T1000 (cell line): ENCODE results near the gene C9orf72.
"Not testable (repeated sequence)": the region's sequence is repeated elsewhere in the genome, so short reads cannot be mapped to it uniquely, and the experiment has no call there.

Source experiments
- DNase-seq: peaks from one replicate; lab custom pipeline; 2025; ENCODE audit warnings: mixed read lengths; lab: John Stamatoyannopoulos, UW

Gene C9orf72

GRCh38 chr9:27572918-27573633 lies at the start of gene C9orf72:
Gene C9orf72 (minus strand): TSS chr9:27573481. CDS start chr9:27567120, 6,361 bp downstream.
- DNase-seq, result peak; percentile 67

- DNase-seq, result no peak
These were observed 49.5 kb upstream of the C9orf72 start for GRCh38 chr9:27622693-27623340.

DNA sequence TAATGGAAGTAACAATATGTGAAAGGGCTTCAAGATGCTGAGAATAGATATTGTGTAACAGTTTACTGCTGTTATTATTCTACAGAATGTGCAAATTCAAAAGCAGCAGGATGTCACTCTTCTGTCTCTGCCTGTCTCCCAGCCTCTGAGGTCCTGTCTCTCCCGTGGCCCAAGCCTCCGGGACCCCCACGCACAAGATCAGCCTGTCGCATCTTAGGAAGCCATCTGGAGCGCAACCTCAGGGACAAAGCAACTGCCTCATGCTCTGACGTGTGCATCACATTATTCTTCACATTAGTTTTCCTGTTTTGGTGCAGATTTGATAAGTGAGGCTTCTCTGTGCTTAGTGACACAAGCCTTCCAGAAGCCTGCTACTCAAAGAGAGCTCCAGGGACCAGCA lies 46.5 kb upstream of the C9orf72 start:
- no peak for DNase-seq

- no peak for DNase-seq
These were observed 44.8 kb upstream of the C9orf72 start for GRCh38 chr9:27618066-27618465.

DNA sequence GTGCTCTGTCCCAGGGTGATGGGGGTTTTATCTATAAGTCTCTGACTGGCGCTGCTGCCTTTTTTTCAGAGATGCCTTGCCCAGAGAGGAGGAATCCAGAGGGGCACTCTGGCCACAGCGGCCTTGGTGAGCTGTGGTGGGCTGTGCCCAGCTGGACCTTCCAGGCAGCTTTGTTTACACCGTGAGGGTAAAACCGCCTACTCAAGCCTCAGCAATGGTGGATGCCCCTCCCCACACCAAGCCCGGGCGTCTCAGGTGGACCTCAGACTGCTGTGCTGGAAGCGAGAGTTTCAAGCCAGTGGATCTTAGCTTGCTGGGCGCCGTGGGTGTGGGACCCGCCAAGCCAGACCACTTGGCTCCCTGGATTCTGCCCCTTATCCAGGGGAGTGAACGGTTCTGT lies 41.3 kb upstream of the C9orf72 start:
- no peak for DNase-seq

DNA sequence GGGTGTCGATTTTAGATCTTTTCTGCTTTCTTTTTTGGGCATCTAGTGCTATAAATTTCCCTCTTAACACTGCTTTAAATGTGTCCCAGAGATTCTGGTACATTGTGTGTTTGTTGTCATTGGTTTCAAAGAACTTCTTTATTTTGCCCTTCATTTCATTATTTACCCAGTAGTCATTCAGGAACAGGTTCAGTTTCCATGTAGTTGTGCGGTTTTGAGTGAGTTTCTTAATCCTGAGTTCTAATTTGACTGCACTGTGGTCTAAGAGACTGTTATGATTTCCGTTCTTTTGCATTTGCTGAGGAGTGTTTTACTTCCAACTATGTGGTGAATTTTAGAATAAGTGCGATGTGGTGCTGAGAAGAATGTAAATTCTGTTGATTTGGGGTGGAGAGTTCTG lies 38.8 kb upstream of the C9orf72 start:
- DNase-seq, result not testable (repeated sequence)

DNA sequence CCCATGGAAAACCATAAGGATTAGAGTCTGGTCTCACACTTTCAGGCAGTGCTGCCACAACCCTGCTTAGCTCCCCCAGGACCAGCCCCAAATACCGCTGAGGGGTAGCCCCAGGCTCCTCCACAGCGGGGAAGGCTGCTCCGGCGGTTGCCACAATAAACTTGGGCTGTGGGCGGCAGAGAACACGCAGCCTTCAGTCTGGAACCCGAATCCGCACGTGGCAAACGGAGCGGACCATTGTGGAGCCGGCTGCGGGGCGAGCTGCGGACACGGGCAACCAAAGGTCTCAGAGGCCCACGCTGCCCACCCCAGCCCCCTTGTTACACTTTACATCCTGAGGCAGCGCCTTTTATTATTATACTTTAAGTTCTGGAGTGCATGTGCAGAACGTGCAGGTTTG lies 37.3 kb upstream of the C9orf72 start:
- no peak for DNase-seq

- DNase-seq, result no peak
These were observed 29.7 kb upstream of the C9orf72 start for GRCh38 chr9:27602954-27603353.

- DNase-seq, result no peak
These were observed 29.0 kb upstream of the C9orf72 start for GRCh38 chr9:27602142-27602861.

GRCh38 chr9:27601396-27601795 lies 28.1 kb upstream of the C9orf72 start:
- no peak for DNase-seq

DNA sequence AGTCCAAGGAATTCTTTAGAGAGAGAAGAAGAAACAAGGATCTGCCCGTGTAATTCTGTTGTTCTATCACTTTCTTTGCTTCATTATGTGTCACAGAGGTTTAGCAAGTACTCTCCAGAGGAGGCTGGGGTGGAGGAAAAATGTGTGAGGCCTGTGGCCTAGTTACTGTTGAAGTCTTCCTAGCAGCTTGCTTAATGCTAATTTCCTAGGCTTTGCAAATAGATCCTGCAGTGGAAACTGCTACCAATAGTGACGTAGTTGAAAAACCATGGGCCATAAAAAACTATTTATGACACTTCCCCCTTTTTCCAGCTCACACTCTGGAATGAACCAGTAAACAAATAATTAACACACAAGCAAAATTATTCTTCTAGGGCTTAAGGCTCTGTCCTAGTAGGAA lies 27.0 kb upstream of the C9orf72 start:
- DNase-seq, result no peak

GRCh38 chr9:27599870-27600238 lies 26.6 kb upstream of the C9orf72 start:
- no peak for DNase-seq

- DNase-seq, result no peak
These were observed 26.0 kb upstream of the C9orf72 start for GRCh38 chr9:27599102-27599869.

GRCh38 chr9:27595733-27596132 lies 22.5 kb upstream of the C9orf72 start:
- no peak for DNase-seq

DNA sequence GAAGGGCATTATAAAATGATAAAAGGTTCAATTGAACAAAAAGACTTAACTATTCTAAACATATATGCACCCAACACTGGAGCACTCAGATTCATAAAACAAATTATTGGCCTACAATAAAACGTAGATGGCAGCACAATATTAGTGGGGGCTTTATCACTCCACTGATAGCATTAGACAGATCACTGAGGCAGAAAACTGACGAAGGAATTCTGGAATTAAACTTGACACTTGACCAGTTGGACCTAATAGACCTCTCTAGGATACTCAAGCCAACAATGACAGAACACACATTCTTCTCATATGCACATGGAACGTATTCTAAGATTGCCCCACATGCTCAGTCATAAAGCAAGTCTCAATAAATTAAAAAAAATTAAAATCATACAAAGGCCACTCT lies 18.4 kb upstream of the C9orf72 start:
- DNase-seq, result no peak

DNA sequence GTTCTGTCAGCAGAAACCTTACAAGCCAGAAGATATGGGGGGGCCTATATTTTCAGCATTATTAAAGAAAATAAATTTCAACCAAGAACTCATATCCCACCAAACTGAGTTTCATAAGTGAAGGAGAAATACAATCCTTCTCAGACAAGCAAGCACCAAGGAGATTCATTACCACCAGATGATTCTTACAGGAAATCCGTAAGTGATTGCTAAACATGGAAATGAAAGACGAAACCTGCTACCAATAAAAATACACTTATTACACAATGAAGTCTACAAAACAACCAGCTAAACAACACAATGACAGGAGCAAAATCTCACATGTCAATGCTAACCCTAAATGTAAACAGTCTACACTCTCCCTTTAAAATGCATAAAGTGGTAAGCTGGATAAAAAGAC lies 17.8 kb upstream of the C9orf72 start:
- no peak for DNase-seq

GRCh38 chr9:27590651-27591050 lies 17.4 kb upstream of the C9orf72 start:
- no peak for DNase-seq

DNA sequence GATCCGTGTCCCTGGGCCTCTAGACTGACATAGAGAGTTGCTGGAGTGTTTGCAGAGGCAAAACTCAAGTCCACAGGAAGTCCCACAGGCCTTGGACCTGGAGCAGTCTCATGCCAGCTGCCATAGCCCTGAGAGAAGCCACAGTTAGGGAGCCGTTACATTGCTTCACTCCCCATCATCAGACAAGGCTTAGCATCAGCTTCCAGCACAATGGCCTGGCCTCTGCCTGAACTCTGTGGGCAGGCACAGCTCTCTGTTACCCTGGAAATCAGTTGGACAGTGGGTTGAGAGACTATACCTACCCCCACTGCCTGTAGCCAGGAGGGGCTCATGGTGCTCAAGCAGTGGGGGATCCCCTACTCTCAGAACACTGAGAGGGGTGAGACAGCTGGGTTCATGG lies 16.2 kb upstream of the C9orf72 start:
- no peak for DNase-seq

GRCh38 chr9:27586304-27586703 lies 13.0 kb upstream of the C9orf72 start:
- DNase-seq, result no peak

DNA sequence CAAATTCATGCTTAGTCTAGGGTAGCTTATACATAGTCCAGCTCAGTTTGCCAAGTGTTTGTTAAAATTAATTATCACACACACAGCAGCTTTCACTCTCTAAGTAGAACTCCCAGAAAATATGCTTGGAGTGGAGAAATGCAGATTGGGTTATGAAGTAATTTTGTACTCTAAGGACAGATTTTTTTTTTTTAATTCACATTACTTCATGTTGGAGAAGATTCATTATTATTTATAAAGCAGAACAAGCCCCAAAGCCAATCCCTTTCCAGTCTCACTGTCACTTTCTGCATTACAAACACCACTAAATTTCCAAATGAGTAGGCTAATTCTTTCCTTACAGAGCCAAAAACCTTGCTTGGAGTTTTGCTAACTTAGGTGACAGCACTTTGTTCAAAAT lies 11.7 kb upstream of the C9orf72 start:
- no peak for DNase-seq

DNA sequence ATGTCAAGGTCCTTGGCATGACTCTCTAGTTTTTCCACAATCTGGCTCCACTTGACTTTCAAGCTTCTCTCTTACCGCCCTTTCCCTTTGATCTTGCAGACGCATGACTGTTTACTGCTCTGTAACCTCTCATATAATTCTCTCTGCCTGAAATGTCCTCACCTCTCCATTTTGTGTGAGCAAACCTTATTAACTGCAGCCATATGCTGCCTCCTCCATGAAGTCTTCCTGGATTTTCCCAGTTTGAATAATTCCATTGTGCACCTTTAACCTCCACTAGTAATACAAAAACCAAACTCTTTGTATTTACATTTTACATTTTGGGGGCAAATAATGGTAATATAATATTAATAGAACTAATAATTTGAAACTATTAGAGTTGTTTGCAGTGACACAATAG lies 9.5 kb upstream of the C9orf72 start:
- DNase-seq, result no peak

DNA sequence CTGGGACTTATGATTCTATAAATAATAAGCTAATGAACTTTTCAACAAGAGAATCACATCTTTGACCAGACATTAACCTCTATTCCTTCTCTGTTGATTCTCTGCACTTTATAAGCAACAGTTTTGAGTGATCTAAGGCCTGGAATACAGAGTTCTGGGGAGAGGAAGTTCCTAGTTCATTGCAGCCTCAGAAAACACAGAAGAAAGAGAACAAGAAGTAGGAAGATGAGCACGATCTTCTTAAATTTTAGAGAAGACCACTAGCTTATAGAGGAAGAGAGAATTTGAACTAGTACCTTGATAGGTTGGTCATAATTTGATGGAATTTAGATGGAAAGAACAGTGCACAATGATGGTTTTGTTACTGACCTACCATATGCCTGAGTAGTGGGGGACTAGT lies 8.5 kb upstream of the C9orf72 start:
- DNase-seq, result no peak
